GM23248 (cell line): ENCODE results near the gene FOXR1.

ENCODE experiments used
- EZH2 ChIP-seq: fragments of 200-600 bp; sonication (generic); IDR thresholded peaks from 2 replicates; pipeline ENCODE4 v1.6.1; 2018; ENCODE audit warnings: antibody characterized with exemption, mild to moderate bottlenecking; ENCODE audit not compliant: insufficient read depth, poor library complexity, severe bottlenecking
- EZH2phosphoT487 ChIP-seq: fragments of 200-600 bp; sonication (generic); IDR thresholded peaks from 2 replicates; pipeline ENCODE4 v1.6.1; 2018; ENCODE audit warnings: antibody characterized with exemption, moderate library complexity, mild to moderate bottlenecking, low read depth; ENCODE audit not compliant: insufficient read depth

DNA sequence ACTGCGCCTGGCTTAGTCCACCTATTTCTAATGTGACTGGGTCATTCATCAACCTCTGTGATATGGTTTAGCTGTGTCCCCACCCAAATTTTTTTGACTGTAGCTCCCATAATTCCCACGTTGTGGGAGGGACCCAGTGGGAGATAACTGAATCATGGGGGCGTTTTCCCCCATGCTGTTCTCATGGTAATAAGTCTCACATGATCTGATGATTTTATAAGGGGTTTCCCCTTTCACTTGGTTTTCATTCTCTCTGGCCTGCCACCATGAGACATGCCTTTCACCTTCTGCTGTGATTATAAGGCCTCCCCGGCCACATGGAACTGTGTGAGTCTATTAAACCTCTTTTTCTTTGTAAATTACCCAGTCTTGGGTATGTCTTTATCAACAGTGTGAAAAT, 35.1 kb downstream of the FOXR1 start:
- TF ChIP-seq EZH2 (no peak), EZH2phosphoT487 (no peak)
